Measurements from ENCODE around the gene BEND4.
"Not testable (repeated sequence)": the region's sequence is repeated elsewhere in the genome, so short reads cannot be mapped to it uniquely, and the experiment has no call there.

The BEND4 gene

DNA sequence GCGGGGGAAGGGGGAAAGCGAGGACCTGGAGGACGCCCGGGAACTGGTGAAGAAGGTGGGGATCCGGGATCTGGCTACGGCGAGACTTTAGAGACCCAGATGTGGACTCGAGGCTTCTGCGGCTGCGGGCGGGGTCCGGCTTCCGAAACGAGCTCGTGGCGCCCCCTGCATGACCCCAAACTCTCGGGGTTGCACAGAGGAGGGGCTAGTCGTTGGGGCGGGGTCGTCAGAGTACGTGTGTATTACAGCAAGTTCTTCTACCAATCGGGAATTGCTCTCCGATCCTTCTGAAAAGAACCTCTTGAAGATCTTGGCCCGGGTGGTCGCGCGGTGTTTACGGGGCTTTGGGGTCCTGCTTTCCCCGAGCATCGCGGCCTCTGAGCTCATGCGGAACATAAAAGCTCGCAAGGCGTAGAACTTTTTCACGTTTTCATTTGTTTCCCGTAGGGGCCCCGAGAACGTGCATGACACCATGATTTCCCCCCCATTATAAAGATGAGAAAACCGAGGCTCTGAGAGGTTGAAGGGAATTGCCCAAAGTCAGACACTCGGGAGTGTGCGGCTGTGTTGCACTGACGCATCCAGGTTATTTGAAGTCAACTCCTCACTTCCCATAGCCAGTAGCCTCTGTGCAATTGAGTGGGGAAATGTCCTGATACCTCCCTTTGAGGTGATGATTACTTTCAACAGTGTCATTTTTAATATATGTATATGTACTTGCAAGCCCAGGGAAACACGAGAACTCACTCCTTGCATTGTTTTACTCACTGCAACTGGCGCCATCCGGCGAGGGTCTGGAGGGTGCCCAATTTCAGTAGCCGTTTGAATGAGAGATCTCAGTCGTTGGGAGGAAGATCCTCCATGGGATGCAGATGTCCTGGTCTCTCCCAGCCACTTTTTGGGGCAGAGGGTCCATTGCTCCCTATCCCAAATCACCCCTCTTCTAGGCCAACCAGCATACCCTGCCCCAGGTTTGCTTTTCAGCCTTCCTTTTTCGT, at the start of gene BEND4:
Gene BEND4, minus strand, starts transcription at position 149 of the 998 bp plus-strand sequence. CDS start 512 bp downstream, outside the sequence.
- Histone ChIP-seq H3K9ac (ENCODE audit: low read length) (peak within 1 kb of the TSS; percentile 41), H3K27ac (ENCODE audit: low read length) (no peak within 1 kb of the TSS), H3K27me3 (ENCODE audit: control insufficient read depth, insufficient read depth, low read length) (peaks cover 45% of the 10 kb centered on the region), H3K4me1 (ENCODE audit: control insufficient read depth, low read depth, low read length) (peaks cover 6% of the 10 kb centered on the region), H3K9me3 (ENCODE audit: control insufficient read depth, low read depth, low read length) (no peaks in the 10 kb centered on the region), H3K36me3 (ENCODE audit: control insufficient read depth, low read depth, low read length) (no peaks in the 10 kb centered on the region), H3K4me3 (ENCODE audit: low read length) (peak within 1 kb of the TSS; percentile 71)

DNA sequence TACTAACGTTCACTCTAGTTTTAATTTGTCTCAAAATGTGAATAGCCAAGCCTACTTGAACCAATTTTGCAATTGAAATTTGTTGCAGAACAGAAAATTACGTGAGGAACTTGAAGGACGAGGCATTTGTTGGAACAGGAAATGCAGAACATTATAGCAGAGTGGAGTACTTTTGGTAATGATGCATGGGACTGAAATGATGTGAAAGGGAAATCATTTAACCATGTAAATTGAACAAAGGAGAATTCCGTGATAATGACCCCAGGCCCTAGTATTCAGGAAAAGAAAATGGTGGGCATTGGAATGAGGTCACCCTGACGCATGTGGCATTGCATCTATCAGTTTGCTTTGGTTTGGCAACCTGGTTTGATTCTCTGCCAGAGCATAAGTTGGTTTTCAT, 44.9 kb upstream of the BEND4 start:
- Histone ChIP-seq H3K4me3 (ENCODE audit: low read length) (no peak overlapping the region), H3K4me1 (ENCODE audit: control insufficient read depth, low read depth, low read length) (peaks cover 6% of the 10 kb centered on the region), H3K27ac (ENCODE audit: low read length) (no peak overlapping the region), H3K36me3 (ENCODE audit: control insufficient read depth, low read depth, low read length) (no peaks in the 10 kb centered on the region), H3K9me3 (ENCODE audit: control insufficient read depth, low read depth, low read length) (no peaks in the 10 kb centered on the region), H3K27me3 (ENCODE audit: control insufficient read depth, insufficient read depth, low read length) (no peaks in the 10 kb centered on the region), H3K9ac (ENCODE audit: low read length) (no peak overlapping the region)

DNA sequence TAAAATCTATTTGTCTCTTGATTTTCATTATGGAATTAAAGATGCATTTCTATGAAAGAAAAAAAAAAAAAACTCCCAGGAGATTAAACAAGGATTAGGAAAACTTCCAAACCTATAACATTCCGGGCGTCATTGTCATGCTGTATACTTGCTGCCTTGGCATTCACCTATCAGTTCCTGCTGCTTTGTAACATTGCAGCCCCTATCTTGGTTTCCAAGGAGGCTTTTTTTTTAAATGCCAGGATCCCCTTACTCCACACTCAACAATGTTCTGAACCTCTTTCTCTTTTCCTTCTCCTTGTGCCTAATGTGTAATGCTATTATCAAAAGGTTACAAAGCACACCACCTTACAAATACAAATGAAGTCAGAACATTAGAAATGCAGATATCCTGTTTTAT, 20.5 kb upstream of the BEND4 start:
- Histone ChIP-seq H3K27me3 (ENCODE audit: control insufficient read depth, insufficient read depth, low read length) (no peaks in the 10 kb centered on the region), H3K36me3 (ENCODE audit: control insufficient read depth, low read depth, low read length) (no peaks in the 10 kb centered on the region), H3K4me3 (ENCODE audit: low read length) (no peak overlapping the region), H3K9me3 (ENCODE audit: control insufficient read depth, low read depth, low read length) (no peaks in the 10 kb centered on the region), H3K9ac (ENCODE audit: low read length) (no peak overlapping the region), H3K4me1 (ENCODE audit: control insufficient read depth, low read depth, low read length) (peaks cover 12% of the 10 kb centered on the region), H3K27ac (ENCODE audit: low read length) (no peak overlapping the region)

DNA sequence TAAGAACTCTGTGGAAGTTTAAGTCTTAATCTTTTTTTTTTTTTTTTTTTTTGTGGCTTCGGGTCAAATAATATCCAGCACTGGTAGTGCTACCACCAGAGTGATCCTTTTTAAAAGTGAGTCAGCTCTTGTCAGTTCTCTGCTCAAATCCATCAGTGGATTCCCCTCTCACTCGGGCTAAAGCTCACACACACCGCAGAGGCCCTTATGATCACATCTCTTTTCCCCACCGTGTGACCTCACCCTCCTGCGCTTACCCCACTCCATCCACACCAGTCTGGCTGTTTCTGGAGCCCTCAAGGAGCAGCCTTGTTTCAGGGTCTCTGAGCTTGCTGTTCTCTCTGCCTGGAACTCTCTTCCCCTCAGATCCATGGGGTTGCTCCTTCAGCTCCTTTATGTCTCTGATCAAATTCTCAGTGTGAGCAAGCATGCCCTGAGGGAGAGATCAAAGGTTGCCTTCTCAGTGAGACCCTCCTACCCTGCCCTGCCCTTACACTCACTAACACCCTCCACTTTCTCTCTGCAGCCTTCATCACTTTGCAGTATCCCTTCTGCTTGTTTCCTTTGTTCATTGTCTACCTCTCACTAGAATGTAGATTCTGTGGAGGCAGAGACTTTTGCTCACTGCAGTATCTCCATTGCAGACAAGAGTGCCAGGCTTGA, 19.8 kb upstream of the BEND4 start:
- H3K4me1 ChIP-seq (ENCODE audit: control insufficient read depth, low read depth, low read length), result peaks cover 12% of the 10 kb centered on the region
- H3K9me3 ChIP-seq (ENCODE audit: control insufficient read depth, low read depth, low read length), result no peaks in the 10 kb centered on the region
- no peak overlapping the region for H3K9ac ChIP-seq (ENCODE audit: low read length)
- no peak overlapping the region for H3K27ac ChIP-seq (ENCODE audit: low read length)
- no peaks in the 10 kb centered on the region for H3K36me3 ChIP-seq (ENCODE audit: control insufficient read depth, low read depth, low read length)
- no peak overlapping the region for H3K4me3 ChIP-seq (ENCODE audit: low read length)
- H3K27me3 ChIP-seq (ENCODE audit: control insufficient read depth, insufficient read depth, low read length), result no peaks in the 10 kb centered on the region

DNA sequence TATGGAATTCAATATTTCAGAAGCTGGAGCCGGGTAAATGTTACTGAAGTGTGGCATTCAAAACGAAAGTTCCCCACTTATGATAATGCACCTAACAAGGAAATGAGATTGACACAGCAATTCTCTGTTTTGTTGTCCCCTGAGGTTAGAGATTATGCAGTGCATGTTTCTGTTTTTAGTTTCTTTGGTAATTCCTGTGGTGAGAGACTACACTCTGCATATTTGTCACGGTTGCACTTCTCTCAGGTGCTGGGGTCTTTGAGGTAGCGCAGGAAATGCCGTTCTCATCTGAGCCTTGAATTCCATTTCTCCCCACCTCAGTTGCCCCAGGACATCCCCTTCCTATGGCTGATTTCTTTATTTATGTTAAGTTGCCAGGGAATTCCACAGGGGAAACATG, 15.3 kb upstream of the BEND4 start:
- H3K27me3 ChIP-seq (ENCODE audit: control insufficient read depth, insufficient read depth, low read length), result no peaks in the 10 kb centered on the region
- no peaks in the 10 kb centered on the region for H3K36me3 ChIP-seq (ENCODE audit: control insufficient read depth, low read depth, low read length)
- H3K4me3 ChIP-seq (ENCODE audit: low read length), result no peak overlapping the region

DNA sequence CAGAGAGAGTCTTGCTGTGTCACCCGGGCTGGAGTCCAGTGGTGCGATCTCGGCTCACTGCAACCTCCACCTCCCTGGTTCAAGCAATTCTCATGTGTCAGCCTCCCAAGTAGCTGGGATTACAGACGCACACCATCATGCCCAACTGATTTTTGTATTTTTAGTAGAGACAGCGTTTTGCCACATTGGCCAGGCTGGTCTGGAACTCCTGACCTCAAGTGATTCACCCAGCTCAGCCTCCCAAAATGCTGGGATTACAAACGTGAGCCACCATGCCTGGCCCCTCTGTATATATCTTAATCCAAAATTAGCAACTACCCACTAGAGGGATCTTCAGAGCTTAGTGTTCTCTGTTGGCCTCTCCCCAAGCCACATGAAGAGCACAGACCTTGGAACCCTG, 13.7 kb upstream of the BEND4 start:
- not testable (repeated sequence) for H3K27ac ChIP-seq (ENCODE audit: low read length); H3K4me1 ChIP-seq (ENCODE audit: control insufficient read depth, low read depth, low read length); H3K9ac ChIP-seq (ENCODE audit: low read length); H3K4me3 ChIP-seq (ENCODE audit: low read length); H3K36me3 ChIP-seq (ENCODE audit: control insufficient read depth, low read depth, low read length); H3K27me3 ChIP-seq (ENCODE audit: control insufficient read depth, insufficient read depth, low read length); H3K9me3 ChIP-seq (ENCODE audit: control insufficient read depth, low read depth, low read length)

More for the DNA sequence above, 15.3 kb upstream of the BEND4 start:
- Histone ChIP-seq H3K4me1 (ENCODE audit: control insufficient read depth, low read depth, low read length) (peaks cover 3% of the 10 kb centered on the region), H3K9ac (ENCODE audit: low read length) (no peak overlapping the region), H3K27ac (ENCODE audit: low read length) (no peak overlapping the region), H3K9me3 (ENCODE audit: control insufficient read depth, low read depth, low read length) (no peaks in the 10 kb centered on the region)

DNA sequence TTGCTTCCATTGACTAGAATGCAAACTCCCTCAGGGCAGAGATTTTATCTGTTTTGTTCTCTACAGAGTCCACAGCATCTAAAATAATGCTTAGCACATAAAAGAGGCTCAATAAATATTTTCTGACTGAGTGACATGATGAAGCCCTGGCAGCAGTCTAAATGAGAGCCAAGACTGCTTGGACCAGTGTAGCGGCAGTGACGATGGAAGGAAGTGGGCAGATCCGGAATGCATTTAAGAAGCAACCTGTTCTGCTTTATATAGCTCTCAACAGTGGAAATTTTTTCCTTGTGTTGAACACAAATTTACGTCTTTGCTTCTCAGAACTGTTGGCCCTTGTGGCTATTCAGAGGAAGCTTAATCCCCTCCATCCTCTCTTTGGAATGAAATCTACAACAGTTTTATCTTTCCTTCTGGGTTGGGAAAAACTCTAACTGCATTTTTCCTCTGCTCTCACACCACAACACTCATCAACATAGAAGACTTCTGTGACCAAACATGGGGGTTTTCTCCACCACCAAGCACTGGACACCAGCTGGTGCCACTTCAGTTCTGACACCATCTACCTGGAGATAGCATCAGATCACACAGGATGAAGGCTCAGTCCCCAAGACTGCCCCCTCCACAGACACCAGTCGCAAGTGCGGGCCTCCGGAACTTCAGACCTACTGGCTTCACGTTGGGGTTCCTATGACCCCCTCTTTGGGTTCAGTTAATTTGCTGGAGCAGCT, 7.0 kb upstream of the BEND4 start:
- no peaks in the 10 kb centered on the region for H3K9me3 ChIP-seq (ENCODE audit: control insufficient read depth, low read depth, low read length)
- no peaks in the 10 kb centered on the region for H3K4me1 ChIP-seq (ENCODE audit: control insufficient read depth, low read depth, low read length)
- H3K4me3 ChIP-seq (ENCODE audit: low read length), result no peak overlapping the region
- no peak overlapping the region for H3K9ac ChIP-seq (ENCODE audit: low read length)
- no peak overlapping the region for H3K27ac ChIP-seq (ENCODE audit: low read length)
- H3K27me3 ChIP-seq (ENCODE audit: control insufficient read depth, insufficient read depth, low read length), result no peaks in the 10 kb centered on the region
- H3K36me3 ChIP-seq (ENCODE audit: control insufficient read depth, low read depth, low read length), result no peaks in the 10 kb centered on the region

DNA sequence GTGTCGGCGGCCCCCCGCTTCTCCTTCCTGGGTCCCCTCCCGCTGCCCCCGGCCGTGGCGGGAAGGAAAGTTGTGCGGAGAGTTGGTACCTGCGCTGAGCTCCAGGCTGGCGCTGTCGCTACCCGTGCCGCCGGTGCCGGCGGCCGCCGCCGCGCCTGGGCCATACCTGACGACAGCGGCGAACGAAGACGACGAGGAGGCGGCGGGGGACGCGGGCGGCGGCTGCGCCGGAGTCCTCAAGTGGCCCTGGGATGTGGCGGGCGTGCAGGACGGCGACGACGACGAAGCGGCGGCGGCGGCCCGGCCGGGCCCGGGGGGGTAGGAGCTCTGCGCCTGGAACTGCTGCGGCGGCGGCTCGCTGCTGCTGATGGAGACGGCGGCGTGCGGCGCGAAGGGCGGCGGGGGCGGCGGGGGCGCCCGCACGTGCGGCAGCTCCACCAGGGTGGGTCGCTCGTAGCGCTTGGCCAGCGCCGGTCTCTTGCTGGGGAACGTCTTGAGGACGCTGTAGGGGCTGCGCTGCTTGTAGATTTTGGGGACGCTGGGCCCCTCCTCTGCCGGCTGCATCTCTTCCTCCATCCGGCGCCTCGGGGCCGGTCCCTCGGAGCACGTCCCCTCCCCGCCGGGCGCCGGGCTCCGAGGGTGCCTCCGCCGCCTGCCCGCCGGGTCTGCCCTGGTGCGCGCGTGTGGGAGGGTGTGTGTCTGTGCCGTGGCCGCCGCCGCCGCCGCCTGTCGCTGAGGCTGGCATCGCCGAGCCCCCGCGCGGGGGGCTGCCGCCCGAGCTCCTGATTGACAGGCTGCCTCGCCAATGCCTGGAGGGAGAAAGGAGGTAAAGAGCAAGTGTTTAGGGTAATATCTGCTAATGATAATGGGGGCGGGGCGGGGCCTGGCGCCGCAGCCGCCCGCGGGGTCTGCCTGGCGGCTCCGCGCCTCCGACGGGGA, 618 bp downstream of the BEND4 start:
- Histone ChIP-seq H3K27me3 (ENCODE audit: control insufficient read depth, insufficient read depth, low read length) (peaks cover 45% of the 10 kb centered on the region), H3K27ac (ENCODE audit: low read length) (no peak overlapping the region), H3K36me3 (ENCODE audit: control insufficient read depth, low read depth, low read length) (no peaks in the 10 kb centered on the region), H3K9ac (ENCODE audit: low read length) (peak overlapping the region; percentile 41), H3K4me3 (ENCODE audit: low read length) (peak overlapping the region; percentile 71), H3K9me3 (ENCODE audit: control insufficient read depth, low read depth, low read length) (no peaks in the 10 kb centered on the region), H3K4me1 (ENCODE audit: control insufficient read depth, low read depth, low read length) (peaks cover 6% of the 10 kb centered on the region)

DNA sequence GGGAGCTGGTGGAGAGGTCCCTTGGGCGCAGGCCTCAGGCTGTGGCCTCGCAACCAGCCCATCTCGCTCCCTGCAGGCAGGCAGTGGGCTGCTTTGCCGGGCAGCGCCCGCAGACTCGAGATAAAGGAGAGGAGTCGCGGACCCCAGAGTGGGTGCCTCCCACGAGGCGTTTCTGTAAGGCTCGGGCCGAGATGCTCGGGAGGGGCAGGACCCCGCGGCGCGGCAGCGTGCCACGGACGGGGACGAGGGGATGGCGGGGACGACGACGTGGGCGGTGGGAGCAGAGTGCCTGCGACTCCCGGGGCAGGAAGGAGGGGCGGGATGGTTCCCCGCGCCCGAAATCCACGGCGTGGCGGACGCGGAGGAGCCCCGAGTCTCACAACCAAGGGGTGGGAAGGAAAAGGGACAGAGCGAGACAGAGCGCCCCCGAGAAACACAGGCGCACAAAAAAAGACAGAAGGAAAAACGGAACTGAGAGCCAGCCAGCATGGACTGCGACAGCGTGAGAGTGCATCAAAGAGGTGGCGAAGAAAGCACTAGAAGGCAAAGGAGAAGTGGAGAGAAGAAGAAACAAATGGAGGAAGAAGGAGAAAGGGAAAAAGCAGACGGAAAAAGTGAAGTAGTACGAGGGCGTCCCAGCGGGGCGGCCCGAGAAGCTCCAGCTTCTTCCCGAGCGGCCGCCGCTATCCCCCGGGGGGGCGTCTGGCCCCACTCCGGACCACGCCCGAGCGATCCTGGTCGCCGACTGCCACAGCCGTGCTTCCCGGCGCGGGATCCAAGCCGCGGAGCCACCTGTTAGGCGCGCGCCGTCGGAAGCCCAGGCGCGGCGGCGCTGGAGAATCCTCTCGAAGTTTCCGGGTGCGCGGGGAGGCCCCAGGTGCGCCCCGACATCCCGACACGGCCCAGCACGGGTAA, 1.5 kb downstream of the BEND4 start:
- Histone ChIP-seq H3K9ac (ENCODE audit: low read length) (no peak overlapping the region), H3K27me3 (ENCODE audit: control insufficient read depth, insufficient read depth, low read length) (peaks cover 45% of the 10 kb centered on the region), H3K9me3 (ENCODE audit: control insufficient read depth, low read depth, low read length) (no peaks in the 10 kb centered on the region), H3K4me3 (ENCODE audit: low read length) (peak overlapping the region; percentile 71), H3K36me3 (ENCODE audit: control insufficient read depth, low read depth, low read length) (no peaks in the 10 kb centered on the region), H3K4me1 (ENCODE audit: control insufficient read depth, low read depth, low read length) (peaks cover 6% of the 10 kb centered on the region), H3K27ac (ENCODE audit: low read length) (no peak overlapping the region)

DNA sequence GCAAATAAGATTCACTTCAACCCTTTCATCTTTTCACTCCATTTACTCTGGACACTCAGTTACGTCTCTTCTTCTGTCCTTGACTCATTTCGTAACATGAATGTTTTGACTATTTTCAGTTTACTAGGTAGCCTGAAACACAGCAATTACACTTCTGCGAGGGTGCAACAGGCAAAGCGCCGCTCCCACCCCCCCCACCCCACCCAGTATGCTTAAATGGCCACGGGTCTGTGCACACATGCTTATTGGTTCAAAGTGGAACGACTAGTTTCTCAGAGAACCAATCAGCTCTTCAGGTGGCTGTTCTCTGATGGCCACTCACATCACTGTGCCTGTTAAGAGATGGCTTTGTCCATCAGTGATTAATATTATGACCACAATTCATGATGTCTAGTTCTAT, 3.5 kb downstream of the BEND4 start:
- no peaks in the 10 kb centered on the region for H3K9me3 ChIP-seq (ENCODE audit: control insufficient read depth, low read depth, low read length)
- H3K36me3 ChIP-seq (ENCODE audit: control insufficient read depth, low read depth, low read length), result no peaks in the 10 kb centered on the region
- no peak overlapping the region for H3K4me3 ChIP-seq (ENCODE audit: low read length)
- H3K27me3 ChIP-seq (ENCODE audit: control insufficient read depth, insufficient read depth, low read length), result peaks cover 41% of the 10 kb centered on the region
- H3K27ac ChIP-seq (ENCODE audit: low read length), result no peak overlapping the region
- H3K4me1 ChIP-seq (ENCODE audit: control insufficient read depth, low read depth, low read length), result peaks cover 6% of the 10 kb centered on the region
- H3K9ac ChIP-seq (ENCODE audit: low read length), result no peak overlapping the region

Measured in iPS-18a (cell line).